ENCODE data around the gene HLA-B. TPM values are rescaled to one million over a fixed set of nuclear protein-coding genes. Genes with fewer than 3 reads are reported as not detected.
"Not testable (repeated sequence)": the region's sequence is repeated elsewhere in the genome, so short reads cannot be mapped to it uniquely, and the experiment has no call there.

The HLA-B gene
- total RNA-seq, 2 experiments from 2014 or later: 3,016 to 3,060 TPM

DNA sequence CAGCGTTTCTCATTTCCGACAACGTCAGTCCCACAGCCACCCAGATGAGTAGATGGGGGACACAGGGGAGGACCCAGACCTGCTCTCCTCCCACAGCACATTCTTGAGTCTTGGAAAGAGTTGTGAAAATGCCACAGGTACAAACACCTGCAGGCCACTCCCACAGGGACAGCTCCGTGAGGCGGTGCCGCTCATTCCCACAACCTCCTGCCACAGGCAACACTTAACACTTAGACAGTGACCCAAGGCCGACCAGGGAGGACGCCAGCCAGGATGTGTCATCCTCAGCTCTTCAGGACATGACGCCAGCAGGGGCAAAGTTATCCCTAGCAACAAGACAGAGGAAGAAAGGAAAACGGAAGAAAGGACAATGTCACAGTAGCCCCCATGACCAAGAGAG lies 22.9 kb upstream of the HLA-B start:
- Mint-ChIP-seq H3K27me3 (peaks cover 14% of the 10 kb centered on the region), H3K4me1 (ENCODE audit: low read depth) (no peaks in the 10 kb centered on the region), H3K4me3 (no peak overlapping the region), H3K27ac (no peak overlapping the region), H3K36me3 (no peaks in the 10 kb centered on the region), H3K9me3 (no peaks in the 10 kb centered on the region)
- ChIA-PET CTCF (interaction anchor here (0.7 to 2.1 kb wide), 4 partner anchors 13 to 251 kb away, joined by 3 to 9 read pairs (median 6); no protein-coding TSS in a partner anchor), POLR2A (no interaction called here)
- intact Hi-C loops (cut with micrococcal nuclease): no loop called here
- DNase-seq: no peak

DNA sequence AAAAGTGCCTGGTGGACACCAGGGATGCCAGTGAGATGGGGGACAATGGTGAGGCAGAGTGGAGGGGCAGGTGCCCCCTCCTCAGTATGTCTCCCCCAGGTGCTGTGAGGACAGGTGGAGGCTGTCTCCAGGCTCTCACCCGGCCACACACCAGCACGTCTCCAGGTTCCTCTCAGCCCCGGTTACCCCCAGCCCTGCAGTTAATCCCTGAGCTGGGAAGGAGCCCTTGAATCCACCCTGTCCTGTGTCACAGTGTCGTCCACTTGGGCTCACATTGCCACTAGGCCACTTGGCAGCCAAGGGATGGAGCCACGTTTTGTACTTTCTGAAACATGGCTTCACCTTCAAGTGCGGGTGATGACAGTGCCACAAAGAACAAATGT lies 21.7 kb upstream of the HLA-B start:
- peaks cover 14% of the 10 kb centered on the region for H3K27me3 Mint-ChIP-seq
- ChIA-PET CTCF (interaction anchor here (1.0 to 1.5 kb wide), 2 partner anchors 12 to 22 kb away, joined by 3 to 9 read pairs; no protein-coding TSS in a partner anchor), POLR2A (no interaction called here)
- H3K4me3 Mint-ChIP-seq: no peak overlapping the region
- intact Hi-C loops (cut with micrococcal nuclease): no loop called here
- H3K36me3 Mint-ChIP-seq: no peaks in the 10 kb centered on the region
- H3K27ac Mint-ChIP-seq: no peak overlapping the region
- H3K9me3 Mint-ChIP-seq: no peaks in the 10 kb centered on the region
- H3K4me1 Mint-ChIP-seq (ENCODE audit: low read depth): no peaks in the 10 kb centered on the region
- DNase-seq: no peak

DNA sequence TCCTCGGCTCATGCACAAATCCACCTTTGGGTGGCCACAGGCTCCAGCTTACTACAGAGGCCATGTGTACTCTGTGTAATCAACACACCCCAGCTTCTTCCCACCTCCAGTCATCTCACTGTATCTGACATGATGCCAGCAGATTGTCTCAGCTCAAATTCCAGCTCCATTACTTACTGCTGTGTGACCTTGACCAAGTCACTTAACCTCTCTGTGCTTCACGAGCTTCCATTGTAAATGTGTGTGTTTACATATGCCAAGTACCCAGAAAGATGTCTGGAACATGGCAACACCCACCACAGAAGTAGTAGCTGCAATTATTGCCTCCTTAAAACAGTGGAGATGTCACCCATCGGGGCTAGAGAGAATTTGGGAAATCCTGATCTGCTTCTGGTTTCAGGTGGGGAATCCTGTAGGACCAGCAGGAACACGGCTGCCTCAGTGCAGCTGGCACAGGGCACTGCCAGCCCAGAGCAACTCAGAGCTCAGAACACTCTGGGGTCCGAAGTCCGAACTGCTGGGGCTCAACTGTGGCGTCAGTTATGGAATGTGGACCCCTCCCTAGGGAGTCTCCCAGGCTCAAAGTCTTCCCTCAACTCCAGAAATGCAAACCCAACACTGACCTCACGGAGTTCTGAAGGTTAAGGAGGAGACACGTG lies 21.2 kb upstream of the HLA-B start:
- POLR2A ChIA-PET: no interaction called here
- H3K27ac Mint-ChIP-seq: no peak overlapping the region
- peaks cover 14% of the 10 kb centered on the region for H3K27me3 Mint-ChIP-seq
- H3K9me3 Mint-ChIP-seq: no peaks in the 10 kb centered on the region
- CTCF ChIA-PET: interaction anchor here (1.0 to 3.4 kb wide), 3 partner anchors 12 to 57 kb away, joined by 3 to 22 read pairs (median 4); no protein-coding TSS in a partner anchor
- DNase-seq: no peak
- intact Hi-C loops (cut with micrococcal nuclease): no loop called here
- no peaks in the 10 kb centered on the region for H3K4me1 Mint-ChIP-seq (ENCODE audit: low read depth)
- no peaks in the 10 kb centered on the region for H3K36me3 Mint-ChIP-seq
- H3K4me3 Mint-ChIP-seq: no peak overlapping the region

DNA sequence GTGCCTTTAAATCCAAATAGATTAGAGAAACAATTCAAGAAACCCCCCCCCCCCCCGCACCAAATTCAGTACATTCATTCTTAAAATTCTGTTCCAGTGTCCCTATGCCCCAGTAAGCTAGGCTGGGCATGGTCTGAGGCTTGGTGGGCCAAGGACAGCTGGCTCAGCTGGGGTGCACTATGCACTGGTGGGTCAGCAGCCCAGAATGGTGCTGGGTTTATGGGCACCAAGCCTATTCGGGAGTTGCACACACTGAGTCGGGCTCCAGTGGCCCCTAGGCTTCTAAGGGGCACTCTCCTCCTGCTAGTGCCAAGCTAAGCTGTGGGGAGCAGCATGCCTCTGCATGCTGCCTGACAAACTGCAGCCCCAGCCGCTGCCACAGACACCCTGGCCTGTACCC lies 20.1 kb upstream of the HLA-B start:
- ChIA-PET POLR2A (no interaction called here), CTCF (interaction anchor here (0.8 to 3.4 kb wide), 6 partner anchors 11 to 283 kb away, joined by 3 to 22 read pairs (median 4); no protein-coding TSS in a partner anchor)
- H3K27ac Mint-ChIP-seq: no peak overlapping the region
- no peak overlapping the region for H3K4me3 Mint-ChIP-seq
- H3K36me3 Mint-ChIP-seq: no peaks in the 10 kb centered on the region
- H3K4me1 Mint-ChIP-seq (ENCODE audit: low read depth): peaks cover 2% of the 10 kb centered on the region
- no peak for DNase-seq
- peaks cover 14% of the 10 kb centered on the region for H3K27me3 Mint-ChIP-seq
- intact Hi-C loops (cut with micrococcal nuclease): no loop called here
- peaks cover 3% of the 10 kb centered on the region for H3K9me3 Mint-ChIP-seq

DNA sequence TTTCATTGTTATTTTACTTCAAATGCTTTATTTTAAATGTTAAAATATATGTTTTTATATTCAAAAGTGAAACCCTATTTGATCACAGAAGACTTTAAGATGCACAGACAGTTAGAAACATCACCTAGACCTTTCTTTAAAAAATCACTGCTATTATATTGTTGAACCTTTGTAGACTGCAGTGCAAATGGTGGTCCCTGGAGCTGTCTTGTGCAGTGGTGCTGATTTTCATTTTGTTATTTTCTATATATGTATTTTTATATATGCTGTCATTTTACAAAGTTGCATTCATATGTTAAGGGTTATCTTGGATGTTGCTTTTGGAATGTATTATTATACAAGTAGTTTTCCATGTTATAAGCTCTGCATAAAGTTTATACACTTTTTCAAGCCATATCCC lies 18.7 kb upstream of the HLA-B start:
- Mint-ChIP-seq H3K9me3 (peaks cover 4% of the 10 kb centered on the region), H3K4me1 (ENCODE audit: low read depth) (peaks cover 4% of the 10 kb centered on the region), H3K4me3 (no peak overlapping the region), H3K36me3 (no peaks in the 10 kb centered on the region), H3K27me3 (peaks cover 12% of the 10 kb centered on the region), H3K27ac (no peak overlapping the region)
- intact Hi-C loops (cut with micrococcal nuclease): no loop called here
- POLR2A ChIA-PET: interaction anchor here (1.2 kb wide), 1 partner anchor 9 kb away, joined by 3 read pairs; no protein-coding TSS in a partner anchor
- no peak for DNase-seq
- CTCF ChIA-PET: interaction anchor here (1.0 to 3.4 kb wide), 8 partner anchors 9 to 282 kb away, joined by 3 to 22 read pairs (median 4); no protein-coding TSS in a partner anchor

DNA sequence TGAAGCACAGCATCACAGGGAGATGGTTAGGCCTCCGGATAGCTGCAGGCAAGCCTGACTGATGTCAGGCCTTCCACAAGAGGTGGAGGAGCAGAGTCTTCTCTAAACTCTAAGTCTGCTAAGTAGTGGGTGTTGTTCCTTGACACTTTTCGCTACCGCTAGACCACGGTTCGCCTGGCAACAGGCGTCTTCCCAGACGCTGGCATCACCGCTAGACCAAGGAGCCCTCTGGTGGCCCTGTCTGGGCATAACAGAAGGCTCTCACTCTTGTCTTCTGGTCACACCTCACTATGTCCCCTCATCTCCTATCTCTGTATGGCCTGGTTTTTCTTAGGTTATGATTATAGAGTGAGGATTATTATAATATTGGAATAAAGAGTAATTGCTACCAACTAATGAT lies 17.1 kb upstream of the HLA-B start:
- intact Hi-C loops (cut with micrococcal nuclease): not testable (repeated sequence)

DNA sequence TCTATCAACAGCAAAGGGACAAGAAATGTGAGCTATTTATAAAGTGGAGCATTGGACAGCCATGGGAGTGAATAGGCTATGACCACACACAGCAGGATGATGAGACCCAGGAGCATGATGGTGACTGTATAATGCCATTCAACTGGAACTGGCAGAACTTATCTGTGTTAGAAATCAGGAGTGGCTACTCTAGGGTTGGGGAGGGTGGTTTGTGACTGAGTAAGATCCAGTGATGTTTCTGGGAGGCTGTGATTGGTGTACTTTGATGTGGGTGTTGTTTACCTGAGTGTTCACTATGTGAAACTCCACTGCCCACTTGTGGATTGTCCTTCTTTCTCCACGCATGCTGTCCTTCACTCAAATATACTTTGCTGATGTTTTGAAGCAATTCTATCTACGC lies 11.5 kb upstream of the HLA-B start:
- peaks cover 4% of the 10 kb centered on the region for H3K9me3 Mint-ChIP-seq
- H3K36me3 Mint-ChIP-seq: no peaks in the 10 kb centered on the region
- DNase-seq: no peak
- H3K27me3 Mint-ChIP-seq: peaks cover 9% of the 10 kb centered on the region
- no peak overlapping the region for H3K27ac Mint-ChIP-seq
- peaks cover 26% of the 10 kb centered on the region for H3K4me1 Mint-ChIP-seq (ENCODE audit: low read depth)
- intact Hi-C loops (cut with micrococcal nuclease): no loop called here
- H3K4me3 Mint-ChIP-seq: no peak overlapping the region
- ChIA-PET POLR2A (interaction anchor here (2.4 kb wide), 1 partner anchor 171 kb away, joined by 31 read pairs; no protein-coding TSS in a partner anchor), CTCF (interaction anchor here (2.5 to 9.1 kb wide), 3 partner anchors 173 to 231 kb away, joined by 18 to 161 read pairs (median 23); partner anchors contain the start of gene PSORS1C2)

More for the DNA sequence above, 17.1 kb upstream of the HLA-B start:
- POLR2A ChIA-PET; H3K9me3 Mint-ChIP-seq; H3K4me1 Mint-ChIP-seq (ENCODE audit: low read depth); H3K27ac Mint-ChIP-seq; H3K36me3 Mint-ChIP-seq; H3K4me3 Mint-ChIP-seq: not testable (repeated sequence)
- H3K27me3 Mint-ChIP-seq: peaks cover 11% of the 10 kb centered on the region
- CTCF ChIA-PET: interaction anchor here (0.6 to 1.9 kb wide), 3 partner anchors 73 to 211 kb away, joined by 3 to 6 read pairs (median 4); no protein-coding TSS in a partner anchor
- DNase-seq: peak; percentile 24

DNA sequence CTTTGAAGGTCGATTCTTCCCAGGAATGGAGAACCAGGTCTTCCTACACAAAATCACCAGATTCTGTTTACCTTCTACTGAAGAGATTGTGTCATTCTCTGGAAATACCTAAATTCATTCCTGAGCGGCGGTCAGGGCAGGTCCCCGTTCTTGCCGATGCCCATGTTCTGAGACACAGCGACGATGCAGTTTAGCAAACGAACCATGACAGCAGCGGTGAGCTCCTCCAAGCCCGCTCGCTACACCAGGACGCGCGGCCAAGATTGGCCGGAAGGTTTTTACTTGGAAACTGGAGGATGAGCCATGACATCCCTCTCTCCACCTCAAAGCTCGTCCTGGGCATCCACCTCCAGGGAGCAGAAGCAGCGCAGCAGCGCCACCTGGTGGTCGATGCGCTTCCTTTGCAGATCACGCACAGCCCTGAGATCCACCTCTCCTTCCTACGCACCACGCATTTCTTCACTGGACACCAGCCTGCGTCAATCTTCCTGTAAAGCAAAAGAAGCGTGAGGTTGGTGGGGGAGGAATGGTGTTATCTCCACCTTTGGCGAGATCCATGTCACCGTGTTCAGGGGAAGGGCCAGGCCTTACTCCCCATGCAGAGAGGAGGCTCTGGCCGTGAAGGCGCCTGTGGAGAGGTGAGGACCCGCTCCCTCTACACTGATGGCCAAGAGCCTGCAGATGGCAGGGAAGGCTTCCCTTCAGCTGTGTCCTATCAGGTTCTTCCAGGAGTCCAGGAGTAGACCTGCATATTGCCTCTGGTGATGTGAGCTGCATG lies 9.9 kb upstream of the HLA-B start:
- H3K4me1 Mint-ChIP-seq (ENCODE audit: low read depth): peaks cover 23% of the 10 kb centered on the region
- CTCF ChIA-PET: interaction anchor here (0.5 to 9.1 kb wide), 49 partner anchors 8 to 1023 kb away, joined by 3 to 161 read pairs (median 4); partner anchors contain the start of genes HLA-B, PSORS1C2 and TCF19

DNA sequence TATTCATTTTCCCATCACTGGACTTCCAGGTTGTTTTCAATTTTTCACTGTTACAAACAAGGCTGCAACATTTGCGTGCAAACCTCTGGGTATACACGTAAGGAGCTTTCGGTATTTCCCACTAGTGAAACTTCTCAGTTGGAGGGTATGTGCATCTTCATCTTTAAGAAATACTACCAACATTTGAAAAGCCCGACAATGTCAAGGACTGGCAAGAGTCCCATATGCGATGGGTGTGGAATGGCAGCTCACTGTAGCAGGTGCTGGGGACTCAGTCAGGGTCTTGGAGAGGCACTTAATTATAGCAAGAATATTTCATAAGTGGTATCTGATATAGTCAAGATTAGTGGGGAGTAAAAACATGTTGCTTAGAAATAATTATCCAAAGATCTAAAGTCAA lies 8.9 kb upstream of the HLA-B start:
- intact Hi-C loops (cut with micrococcal nuclease): no loop called here
- peaks cover 23% of the 10 kb centered on the region for H3K4me1 Mint-ChIP-seq (ENCODE audit: low read depth)
- no peaks in the 10 kb centered on the region for H3K9me3 Mint-ChIP-seq
- H3K27me3 Mint-ChIP-seq: peaks cover 10% of the 10 kb centered on the region
- H3K4me3 Mint-ChIP-seq: no peak overlapping the region
- ChIA-PET CTCF (interaction anchor here (0.9 to 9.1 kb wide), 32 partner anchors 8 to 239 kb away, joined by 3 to 161 read pairs (median 6); partner anchors contain the start of genes HLA-B, PSORS1C2 and TCF19), POLR2A (interaction anchor here (2.4 kb wide), 1 partner anchor 169 kb away, joined by 31 read pairs; no protein-coding TSS in a partner anchor)
- peaks cover under 1% of the 10 kb centered on the region for H3K36me3 Mint-ChIP-seq
- no peak for DNase-seq
- H3K27ac Mint-ChIP-seq: no peak overlapping the region

More for the DNA sequence above, 9.9 kb upstream of the HLA-B start:
- Mint-ChIP-seq H3K27me3 (peaks cover 10% of the 10 kb centered on the region), H3K9me3 (peaks cover under 1% of the 10 kb centered on the region), H3K4me3 (peak overlapping the region; percentile 75), H3K36me3 (no peaks in the 10 kb centered on the region), H3K27ac (peak overlapping the region; percentile 25)
- POLR2A ChIA-PET: interaction anchor here (0.9 to 2.4 kb wide), 4 partner anchors 9 to 170 kb away, joined by 3 to 31 read pairs (median 4); no protein-coding TSS in a partner anchor
- intact Hi-C loops (cut with micrococcal nuclease): loop anchor here (1.0 kb wide), 3 partner anchors 9 to 230 kb away; no protein-coding TSS in a partner anchor
- peak; percentile 89 for DNase-seq

DNA sequence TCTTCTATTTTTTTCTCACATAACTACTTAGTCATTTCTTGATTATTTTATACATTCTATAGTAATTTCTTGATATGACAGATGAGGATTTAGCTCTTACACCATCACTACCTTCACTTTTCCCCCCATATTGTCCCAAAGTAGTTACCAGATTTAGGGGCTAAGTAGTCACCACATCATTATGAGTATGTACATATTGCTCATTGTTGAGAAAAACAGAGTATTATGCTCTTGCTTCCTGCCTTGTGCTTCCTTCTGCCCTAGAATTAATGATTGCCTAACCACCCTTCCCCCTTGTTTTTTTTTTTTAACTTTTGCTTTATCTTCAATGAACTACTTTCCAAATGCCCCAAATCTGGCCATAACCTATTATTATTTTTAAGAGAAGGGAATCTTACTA lies 6.8 kb upstream of the HLA-B start:
- intact Hi-C loops (cut with micrococcal nuclease): no loop called here
- peaks cover 37% of the 10 kb centered on the region for H3K4me1 Mint-ChIP-seq (ENCODE audit: low read depth)
- no peak for DNase-seq
- H3K27me3 Mint-ChIP-seq: peaks cover 5% of the 10 kb centered on the region
- peaks cover 3% of the 10 kb centered on the region for H3K36me3 Mint-ChIP-seq
- POLR2A ChIA-PET: no interaction called here
- CTCF ChIA-PET: interaction anchor here (0.8 to 9.1 kb wide), 2 partner anchors 160 to 169 kb away, joined by 4 to 161 read pairs; no protein-coding TSS in a partner anchor
- no peak overlapping the region for H3K27ac Mint-ChIP-seq
- H3K4me3 Mint-ChIP-seq: no peak overlapping the region
- H3K9me3 Mint-ChIP-seq: no peaks in the 10 kb centered on the region

DNA sequence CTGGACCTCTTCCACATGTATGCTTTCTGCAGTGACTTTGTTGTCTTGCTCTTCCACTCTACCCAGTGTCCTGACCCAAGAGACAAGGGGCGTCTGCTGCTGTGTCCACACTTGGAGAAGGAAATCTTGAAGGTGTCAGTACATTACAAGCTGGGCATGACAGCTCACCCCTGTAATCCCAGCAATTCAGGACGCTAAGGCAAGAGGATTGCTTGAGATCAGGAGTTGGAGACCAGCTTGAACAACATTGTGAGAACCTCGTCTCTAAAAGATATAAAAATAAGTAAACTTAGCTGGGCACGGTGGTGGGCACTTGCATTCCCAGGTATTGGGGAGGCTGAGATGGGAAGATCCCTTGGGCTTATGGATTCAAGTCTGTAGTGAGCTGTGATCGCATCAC lies 5.8 kb upstream of the HLA-B start:
- POLR2A ChIA-PET: no interaction called here
- Mint-ChIP-seq H3K4me3 (no peak overlapping the region), H3K27ac (no peak overlapping the region), H3K4me1 (ENCODE audit: low read depth) (peaks cover 47% of the 10 kb centered on the region), H3K36me3 (peaks cover 3% of the 10 kb centered on the region), H3K27me3 (peaks cover 5% of the 10 kb centered on the region), H3K9me3 (no peaks in the 10 kb centered on the region)
- no peak for DNase-seq
- intact Hi-C loops (cut with micrococcal nuclease): no loop called here
- CTCF ChIA-PET: interaction anchor here (9.1 kb wide), 1 partner anchor 168 kb away, joined by 161 read pairs; no protein-coding TSS in a partner anchor
